Activated CD8-positive, alpha-beta memory T cell treated with anti-CD3 and anti-CD28 coated beads, Interleukin-2, amount 50 U/mL, for 24 hours (primary cell): ENCODE data around the gene BRINP2.

Source experiments
- DNase-seq: peaks from one replicate; pipeline ENCODE4 v3.0.0-alpha.2; 2020; ENCODE audit errors: extremely low read depth

The BRINP2 gene

DNA sequence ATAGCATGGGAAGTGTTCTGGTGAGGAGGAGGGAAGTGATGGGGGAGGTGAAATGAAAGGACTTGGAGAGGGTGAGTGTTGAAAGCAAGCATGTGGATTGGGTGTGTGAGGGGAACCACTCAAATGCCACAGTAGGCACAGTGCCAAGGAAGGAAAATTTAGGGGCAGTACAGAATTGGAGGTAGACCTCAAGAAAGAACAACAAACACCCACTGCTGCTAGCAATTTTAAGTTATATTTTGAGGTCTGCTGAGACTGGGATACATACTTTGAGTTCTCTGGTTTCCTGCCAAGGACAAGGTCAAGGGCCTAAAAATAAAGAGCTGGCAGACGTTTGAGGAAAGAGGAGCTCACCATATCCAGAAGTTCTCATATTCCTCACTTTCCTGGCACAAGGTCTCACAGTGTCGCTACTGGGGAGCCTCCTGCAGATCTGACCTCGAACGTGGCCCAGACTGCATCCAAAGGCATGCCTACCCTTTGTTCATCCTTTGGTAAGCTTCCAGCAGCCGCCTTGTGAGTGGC lies 104.0 kb downstream of the BRINP2 start:
- DNase-seq = no peak

DNA sequence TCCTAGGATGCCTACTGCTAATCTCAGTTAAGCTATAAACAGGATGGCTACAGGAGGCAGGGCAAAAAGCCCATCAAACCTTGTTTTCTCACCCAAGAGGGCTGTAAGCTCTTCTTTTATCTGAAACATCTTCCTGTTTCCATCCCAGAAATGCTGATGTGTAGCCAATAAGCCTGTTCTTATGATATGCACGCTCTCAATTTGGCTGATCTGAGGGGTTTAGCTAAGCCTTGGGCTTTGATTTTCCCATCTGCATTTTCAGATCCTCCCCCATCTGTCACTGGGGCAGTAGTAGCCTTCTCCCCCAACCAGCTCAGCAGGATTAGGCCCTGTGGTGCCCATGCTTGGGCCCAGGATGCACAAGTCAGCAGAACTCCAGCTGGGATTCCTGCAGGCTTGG lies 105.0 kb downstream of the BRINP2 start:
- DNase-seq = no peak

DNA sequence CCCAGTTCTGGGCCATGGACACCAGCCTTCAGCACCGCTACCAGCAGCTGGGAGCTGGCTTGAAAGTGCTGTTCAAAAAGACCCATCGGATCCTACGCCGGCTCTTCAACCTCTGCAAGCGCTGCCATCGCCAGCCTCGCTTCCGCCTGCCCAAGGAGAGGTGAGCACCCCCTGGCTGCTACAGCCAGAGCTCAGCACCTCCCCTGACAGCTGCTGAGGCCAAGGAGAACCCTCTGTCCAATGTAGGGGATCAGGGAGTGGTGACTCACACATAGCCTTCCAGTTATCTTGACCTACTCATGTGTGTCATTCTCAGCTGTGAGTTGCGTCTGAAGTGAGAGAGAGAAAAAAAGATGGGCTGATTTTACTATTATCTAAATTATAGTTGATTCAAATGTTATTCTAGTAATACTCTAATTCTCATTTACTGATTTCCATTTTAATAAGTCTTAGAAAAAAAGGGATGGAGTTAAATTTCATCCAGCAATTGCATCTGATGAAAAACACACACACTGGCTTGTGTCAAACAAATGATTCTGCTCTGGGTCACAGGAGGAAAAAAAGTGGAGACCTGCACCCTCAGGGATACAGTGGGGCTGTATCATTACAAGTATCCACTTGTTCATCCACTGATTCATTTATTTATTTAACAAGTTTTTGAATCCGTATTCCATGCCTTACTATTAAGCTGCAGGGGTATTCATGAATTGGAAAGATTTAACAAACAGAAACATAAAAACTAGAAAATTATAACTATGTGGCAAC lies 108.0 kb downstream of the BRINP2 start:
- no peak for DNase-seq

GRCh38 chr1:177281901-177282300 lies 111.1 kb downstream of the BRINP2 start:
- no peak for DNase-seq

DNA sequence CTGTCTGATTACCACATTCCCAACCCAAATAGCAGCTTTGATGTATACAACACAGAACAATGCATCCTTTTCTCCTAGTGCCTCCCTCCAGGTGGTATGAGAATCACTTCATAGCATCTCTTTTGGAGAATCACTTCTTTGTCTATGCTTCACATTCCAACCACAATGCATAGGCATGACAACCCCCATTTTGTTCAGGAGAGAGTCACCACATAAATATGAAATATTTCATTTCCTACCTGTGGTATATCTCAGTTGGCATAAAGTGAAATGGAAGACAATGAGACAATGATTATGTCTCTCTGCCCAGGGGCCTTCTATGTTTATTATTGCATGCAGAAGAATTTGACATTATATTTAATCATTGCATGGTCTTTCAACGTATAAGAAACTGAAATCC lies 112.2 kb downstream of the BRINP2 start:
- no peak for DNase-seq

DNA sequence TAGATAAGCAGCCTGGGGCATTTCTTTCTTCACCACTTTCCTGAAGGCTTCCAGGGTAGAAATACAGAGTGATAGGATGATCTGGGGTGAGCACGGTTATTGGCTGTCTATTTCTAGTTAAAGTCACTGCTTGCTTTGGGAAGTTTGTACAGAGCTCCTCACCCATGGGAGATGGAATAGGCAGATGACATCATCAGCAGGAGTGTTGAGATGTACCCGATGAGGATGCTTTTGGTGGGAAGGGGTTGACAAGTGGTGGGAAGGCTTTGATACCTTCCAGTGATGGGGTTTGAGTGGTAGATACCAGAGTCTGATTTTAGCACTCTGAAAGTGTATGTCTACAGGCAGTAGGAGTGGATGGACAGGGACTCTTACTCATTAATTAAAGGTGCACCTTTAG lies 112.6 kb downstream of the BRINP2 start:
- DNase-seq = no peak

GRCh38 chr1:177286396-177286795 lies 115.6 kb downstream of the BRINP2 start:
- no peak for DNase-seq

GRCh38 chr1:177287270-177287669 lies 116.5 kb downstream of the BRINP2 start:
- no peak for DNase-seq

DNA sequence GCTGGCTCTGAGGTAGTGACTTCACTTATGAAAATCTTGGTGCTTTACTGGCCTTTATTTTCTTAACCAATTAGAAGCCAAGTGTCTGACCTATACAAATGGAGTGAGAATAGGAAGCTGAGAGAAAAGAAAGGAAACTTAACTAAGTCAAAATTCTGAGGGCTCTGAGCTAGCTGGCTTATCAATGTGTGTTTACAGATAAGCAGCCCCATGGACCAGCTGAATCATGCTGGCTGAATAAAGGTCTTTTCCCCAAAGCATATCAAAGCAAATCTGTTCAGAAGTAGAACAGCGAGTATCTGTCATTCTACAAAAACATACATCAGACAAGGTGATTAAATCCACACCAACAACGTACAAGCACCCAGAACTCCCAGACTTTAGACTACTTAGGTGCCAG lies 117.2 kb downstream of the BRINP2 start:
- no peak for DNase-seq

DNA sequence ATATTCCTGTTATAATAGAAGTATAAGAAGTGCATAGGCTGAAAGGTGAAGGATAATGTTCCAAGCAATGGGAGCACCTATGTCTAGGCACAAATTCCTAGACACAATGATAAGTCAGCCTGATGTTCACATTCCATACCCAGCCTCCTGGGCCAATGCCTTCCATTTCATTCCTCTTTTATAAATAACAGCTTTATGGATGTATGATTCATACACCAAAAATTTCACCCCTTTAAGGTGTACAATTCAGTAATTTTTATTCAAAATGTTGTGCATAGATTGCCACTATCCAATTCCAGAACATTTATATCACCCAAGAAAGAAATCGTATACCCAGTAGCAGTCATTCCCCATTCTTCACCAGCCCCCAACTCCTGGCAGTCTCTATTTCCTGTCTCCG lies 118.8 kb downstream of the BRINP2 start:
- no peak for DNase-seq

GRCh38 chr1:177300431-177300830 lies 129.7 kb downstream of the BRINP2 start:
- DNase-seq = no peak

DNA sequence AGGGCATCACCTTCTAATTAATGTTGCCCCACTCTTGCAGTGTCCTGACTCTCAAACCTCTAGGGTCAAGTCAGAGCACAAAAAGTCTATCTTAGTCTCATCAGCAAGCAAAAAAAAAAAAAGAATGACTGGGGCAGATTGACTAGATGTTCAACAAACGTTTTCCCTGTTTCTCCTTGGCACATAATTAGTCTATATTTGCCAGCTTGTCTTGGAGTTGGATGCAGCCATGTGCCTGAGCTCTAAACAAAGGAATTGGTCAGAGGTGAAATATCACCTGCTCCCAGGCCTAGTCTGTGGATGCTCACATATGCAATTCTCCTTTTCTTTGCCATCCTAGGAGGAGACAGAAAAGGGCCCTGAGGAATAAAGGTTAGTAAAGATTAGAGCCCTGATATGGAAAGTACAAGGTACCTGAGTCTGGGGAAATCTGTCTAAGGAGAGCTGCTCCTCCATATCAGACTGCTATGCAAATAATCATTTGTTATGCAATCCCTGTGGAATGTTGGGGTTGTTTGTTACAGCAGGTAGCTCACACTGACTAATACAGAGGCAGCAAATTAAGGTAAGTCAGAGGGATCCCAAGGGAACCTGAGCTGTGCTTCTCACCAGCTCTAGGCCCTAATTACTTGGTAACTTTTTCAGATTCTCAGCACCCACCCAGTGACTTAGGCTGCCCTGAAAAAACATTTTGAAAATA lies 130.8 kb downstream of the BRINP2 start:
- DNase-seq = no peak

- no peak for DNase-seq
These were observed 131.7 kb downstream of the BRINP2 start for GRCh38 chr1:177302357-177303044.

- DNase-seq = no peak
These were observed 134.6 kb downstream of the BRINP2 start for GRCh38 chr1:177305040-177306018.

GRCh38 chr1:177306019-177306415 lies 135.3 kb downstream of the BRINP2 start:
- DNase-seq = no peak

DNA sequence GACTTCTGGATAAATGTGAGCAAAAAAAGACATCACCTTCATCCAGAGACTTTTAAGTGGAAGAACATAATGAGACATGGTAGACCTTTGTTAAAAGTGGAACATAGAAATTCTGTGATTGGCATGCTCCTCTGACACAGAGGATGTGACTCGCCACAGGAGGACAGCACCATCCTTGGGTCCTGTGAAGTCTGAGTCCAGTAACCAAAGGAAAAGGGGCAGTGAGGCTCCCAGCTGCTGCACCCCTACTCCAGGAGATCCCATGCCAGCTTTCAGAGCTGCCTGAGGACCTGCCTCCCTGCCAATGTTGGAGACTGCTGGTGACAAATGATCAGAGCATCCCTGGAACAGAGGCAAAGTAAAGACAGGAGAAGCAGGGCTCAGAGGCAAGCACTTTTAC lies 136.2 kb downstream of the BRINP2 start:
- no peak for DNase-seq

DNA sequence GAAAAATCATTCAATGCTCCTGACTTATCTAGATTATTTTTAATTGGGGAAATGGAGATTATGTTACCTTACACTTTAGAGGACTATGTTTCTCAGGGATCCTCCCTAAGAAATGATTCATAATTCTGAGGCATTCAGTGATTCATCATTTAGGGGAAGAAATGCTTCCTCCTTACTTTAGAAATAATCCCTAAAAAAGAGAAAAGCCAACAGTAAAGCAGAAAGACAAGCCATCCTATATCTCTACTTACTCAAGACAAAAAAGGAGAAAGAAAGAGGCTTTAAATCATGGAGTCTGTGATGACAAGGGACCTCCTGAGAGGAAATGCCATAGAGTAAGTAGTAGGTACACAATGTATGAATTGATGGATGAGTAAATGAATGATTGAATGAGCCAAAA lies 137.0 kb downstream of the BRINP2 start:
- no peak for DNase-seq

DNA sequence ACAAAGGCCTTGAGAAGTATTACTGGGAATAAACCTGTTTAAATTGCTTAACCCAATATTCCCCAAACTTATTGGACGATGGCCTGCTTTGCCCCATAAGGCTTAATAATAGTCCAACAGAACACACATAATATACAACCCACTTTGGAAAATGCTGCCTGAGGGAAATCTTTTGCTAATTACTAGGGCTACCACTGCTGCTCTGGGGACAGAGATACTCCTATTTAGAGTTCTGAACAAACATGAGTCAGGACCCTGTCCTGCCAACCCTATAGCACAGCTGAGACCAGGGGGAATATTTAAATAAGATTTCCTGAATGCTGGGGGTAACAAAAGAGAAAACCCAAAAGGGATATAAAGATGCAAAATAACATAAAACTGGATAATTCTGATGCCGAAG lies 139.1 kb downstream of the BRINP2 start:
- DNase-seq = no peak

DNA sequence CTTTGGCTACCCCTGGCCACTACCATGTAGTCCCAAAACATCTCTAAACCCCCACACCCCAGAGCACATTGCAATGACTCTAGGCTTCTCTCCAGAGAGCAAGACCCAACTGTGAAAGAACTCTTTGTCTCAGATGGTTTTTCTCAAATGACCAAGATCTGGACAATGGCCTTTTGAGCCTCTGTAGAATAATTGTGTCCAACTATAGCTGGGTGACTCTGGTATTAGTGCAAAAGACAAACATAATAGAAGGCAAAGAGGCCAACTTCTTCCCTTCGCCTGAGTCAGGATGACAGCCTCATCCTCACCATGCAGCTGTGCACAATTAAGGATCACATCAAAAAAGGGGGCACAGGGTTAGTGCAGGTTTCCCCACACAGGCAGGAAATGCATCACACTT lies 139.6 kb downstream of the BRINP2 start:
- DNase-seq = no peak

DNA sequence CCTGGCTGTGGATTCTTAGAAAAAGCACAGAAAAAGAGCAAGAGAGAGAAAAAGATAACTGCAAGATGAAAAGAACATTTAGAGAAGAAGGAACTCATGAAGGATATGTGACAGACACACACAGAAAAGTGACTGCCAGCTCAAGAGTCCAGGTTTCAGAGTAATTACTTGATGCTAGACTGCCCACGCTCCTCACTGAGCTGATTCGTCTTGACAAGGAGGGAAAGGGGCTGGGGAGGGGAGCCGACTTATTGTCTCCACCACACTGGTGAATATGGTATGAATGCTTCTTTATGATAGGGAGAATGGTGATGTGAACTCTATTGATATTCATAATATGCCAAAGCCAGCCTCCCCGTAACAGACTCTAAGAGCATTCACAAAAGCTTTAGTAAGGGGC lies 140.4 kb downstream of the BRINP2 start:
- DNase-seq = no peak

- DNase-seq = no peak
These were observed 140.8 kb downstream of the BRINP2 start for GRCh38 chr1:177311586-177311985.

GRCh38 chr1:177315261-177315660 lies 144.5 kb downstream of the BRINP2 start:
- no peak for DNase-seq
